Measurements from ENCODE around the gene IQCF5.

DNA sequence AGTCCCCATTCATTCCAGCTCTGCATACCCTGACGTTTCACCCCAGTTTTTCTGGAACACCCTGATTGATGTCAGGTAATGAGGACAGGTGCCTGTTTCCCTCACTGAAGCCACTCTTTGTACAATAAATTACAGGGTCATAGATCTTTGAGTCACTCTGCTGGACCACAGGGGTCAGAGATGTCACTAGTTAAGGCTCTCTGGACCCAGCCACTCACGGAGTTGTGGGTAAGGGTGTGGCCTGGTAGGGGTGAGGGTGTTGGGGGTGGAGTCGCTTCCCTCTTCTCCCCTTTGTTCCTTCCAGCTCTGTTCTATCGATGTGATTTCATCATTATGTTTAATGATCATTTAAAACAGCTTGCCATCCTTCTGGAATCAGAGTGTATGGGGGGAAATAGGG, 512 bp downstream of the IQCF5 start:
- no peak for TF ChIP-seq SP1 (IDR thresholded peaks at IDR 0.05)
- TF ChIP-seq, protein P1, sequence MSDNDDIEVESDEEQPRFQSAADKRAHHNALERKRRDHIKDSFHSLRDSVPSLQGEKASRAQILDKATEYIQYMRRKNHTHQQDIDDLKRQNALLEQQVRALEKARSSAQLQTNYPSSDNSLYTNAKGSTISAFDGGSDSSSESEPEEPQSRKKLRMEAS (IDR thresholded peaks at IDR 0.05), result no peak
- TF ChIP-seq, protein P2, sequence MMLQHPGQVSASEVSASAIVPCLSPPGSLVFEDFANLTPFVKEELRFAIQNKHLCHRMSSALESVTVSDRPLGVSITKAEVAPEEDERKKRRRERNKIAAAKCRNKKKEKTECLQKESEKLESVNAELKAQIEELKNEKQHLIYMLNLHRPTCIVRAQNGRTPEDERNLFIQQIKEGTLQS (IDR thresholded peaks at IDR 0.05), result no peak
- TF ChIP-seq, protein P3, sequence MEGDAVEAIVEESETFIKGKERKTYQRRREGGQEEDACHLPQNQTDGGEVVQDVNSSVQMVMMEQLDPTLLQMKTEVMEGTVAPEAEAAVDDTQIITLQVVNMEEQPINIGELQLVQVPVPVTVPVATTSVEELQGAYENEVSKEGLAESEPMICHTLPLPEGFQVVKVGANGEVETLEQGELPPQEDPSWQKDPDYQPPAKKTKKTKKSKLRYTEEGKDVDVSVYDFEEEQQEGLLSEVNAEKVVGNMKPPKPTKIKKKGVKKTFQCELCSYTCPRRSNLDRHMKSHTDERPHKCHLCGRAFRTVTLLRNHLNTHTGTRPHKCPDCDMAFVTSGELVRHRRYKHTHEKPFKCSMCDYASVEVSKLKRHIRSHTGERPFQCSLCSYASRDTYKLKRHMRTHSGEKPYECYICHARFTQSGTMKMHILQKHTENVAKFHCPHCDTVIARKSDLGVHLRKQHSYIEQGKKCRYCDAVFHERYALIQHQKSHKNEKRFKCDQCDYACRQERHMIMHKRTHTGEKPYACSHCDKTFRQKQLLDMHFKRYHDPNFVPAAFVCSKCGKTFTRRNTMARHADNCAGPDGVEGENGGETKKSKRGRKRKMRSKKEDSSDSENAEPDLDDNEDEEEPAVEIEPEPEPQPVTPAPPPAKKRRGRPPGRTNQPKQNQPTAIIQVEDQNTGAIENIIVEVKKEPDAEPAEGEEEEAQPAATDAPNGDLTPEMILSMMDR (IDR thresholded peaks at IDR 0.05; ENCODE audit: low read depth, low read length, missing input control), result no peak
- no peak for TF ChIP-seq JUND (IDR thresholded peaks at IDR 0.05)
- no peak for TF ChIP-seq RAD21 (IDR thresholded peaks at IDR 0.05)
- TF ChIP-seq HNF4G (IDR thresholded peaks at IDR 0.05), result no peak
